HG02759 (cell line): ENCODE data around the gene TBC1D7.

ENCODE experiments used
- ATAC-seq: cut with Tn5 transposase; IDR thresholded peaks from one replicate; pipeline ENCODE4 v1.9.1; 2021; ENCODE audit warnings: mild to moderate bottlenecking, moderate library complexity; ENCODE audit not compliant: unreplicated experiment

The TBC1D7 gene

GRCh38 chr6:13357551-13358075, 29.3 kb upstream of the TBC1D7 start:
- no peak for ATAC-seq

- ATAC-seq = peak; percentile 95
These were observed 27.9 kb upstream of the TBC1D7 start for GRCh38 chr6:13355999-13356785.

DNA sequence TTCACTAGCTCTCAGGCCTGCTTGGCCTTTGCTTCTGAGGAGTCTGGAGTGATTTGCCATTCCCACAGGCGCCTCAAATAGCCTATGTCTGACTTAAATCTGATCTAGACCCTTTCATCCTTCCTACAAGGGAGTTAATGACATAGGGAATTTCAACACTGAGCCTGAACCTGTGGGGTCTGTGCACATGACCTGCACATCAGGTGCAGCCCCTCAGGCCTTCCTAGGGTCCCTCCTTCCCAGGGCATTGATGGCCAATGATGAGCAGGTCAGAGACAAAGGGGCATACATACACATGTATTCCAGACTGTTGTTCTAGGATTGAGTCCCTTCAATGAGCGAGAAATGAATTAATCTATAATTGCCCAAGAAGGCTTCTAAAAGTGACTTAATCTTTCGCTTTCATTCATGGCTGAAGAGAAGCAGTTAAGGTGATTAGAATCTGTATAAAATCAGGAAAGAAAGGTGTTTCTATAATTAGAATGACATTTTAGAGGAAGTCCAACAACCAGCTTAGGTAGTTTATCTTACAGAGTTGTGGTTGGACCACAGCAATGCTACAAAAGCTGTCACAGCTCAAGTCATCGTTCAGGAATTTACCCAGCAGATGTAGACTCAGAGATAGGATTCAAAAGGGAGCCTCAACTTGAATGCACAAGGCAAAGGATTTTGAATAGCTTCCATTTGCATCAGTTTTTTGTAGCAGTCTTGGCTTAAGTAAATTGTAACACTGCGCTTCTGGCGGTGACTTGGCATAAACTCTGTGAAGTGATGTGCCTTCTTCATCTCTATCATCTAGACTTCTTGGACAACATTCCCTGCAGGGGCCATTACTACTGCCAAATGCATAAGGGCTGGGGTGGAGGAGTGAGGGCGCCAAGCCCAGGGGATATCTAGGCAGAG, 27.0 kb upstream of the TBC1D7 start:
- peak; percentile 43 for ATAC-seq

DNA sequence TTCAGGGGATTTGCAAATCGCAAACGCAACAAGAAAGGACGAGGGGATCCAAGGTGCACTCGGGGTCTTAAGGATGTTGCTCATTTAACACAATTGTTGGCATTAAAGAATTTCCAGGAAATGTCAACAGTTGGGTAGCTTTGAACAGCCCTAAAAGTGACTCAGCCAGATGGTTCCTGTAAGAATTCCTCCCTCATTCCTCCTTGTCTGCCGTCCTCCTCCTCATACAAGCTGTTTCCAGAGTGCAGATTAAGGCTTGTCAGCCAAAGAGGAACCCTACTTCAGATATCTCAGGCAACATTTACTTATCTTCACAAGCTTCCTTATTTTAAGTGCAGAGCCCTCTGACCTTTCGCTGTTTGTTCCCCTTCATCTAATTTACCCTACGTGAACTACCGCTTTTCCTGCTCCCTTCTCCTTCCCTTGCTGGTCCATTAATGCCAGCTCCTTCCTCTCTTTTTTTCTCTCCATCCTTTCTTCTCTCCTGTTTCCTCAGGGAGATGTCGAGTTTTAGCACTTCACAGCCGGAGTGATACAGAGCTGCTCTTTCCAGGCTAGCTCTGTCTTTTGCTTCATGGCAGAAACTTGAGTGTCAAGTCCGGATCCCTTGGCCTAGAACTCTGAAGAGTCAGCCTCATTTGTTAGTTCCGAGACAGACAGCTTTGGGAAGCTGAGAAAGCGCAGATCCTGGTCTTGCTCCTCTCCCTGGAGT, 26.1 kb upstream of the TBC1D7 start:
- no peak for ATAC-seq

DNA sequence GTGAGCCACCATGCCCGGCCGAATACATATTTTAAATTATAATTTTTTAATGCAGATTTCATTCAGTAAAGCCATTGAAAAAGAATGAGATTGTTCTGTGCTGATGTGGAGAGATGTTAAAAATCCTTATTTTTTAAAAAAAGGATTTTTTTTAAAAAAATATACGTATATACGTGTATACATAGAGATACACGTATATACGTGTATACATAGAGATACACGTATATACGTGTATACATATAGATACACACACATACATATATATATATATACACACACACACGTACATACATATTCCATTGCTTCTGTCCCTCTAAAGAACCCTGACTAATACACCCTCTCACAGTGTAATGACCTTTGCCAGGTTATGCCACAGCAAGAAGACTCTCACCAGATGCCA, 23.8 kb upstream of the TBC1D7 start:
- no peak for ATAC-seq

DNA sequence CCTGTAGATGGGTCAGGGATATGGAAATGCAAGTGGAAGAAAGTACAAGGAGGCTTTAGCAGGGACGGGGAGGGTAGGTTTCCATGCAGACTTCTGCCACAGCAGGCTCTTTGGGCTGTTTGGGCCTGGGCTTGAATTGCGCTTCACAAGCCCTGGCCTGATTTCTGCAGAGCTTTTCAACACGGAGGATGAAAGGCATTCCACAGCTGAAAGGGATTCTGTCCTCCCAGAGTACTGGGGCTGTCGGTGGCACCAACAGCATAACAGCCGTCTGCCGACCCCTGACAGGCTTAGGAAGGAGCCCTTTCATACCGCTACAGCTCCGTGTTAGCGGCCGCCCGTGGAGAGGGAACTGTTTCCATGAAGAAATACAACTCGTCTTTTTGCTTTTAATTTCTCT, 22.9 kb upstream of the TBC1D7 start:
- ATAC-seq = no peak

- ATAC-seq = no peak
These were observed 21.6 kb upstream of the TBC1D7 start for GRCh38 chr6:13349811-13350506.

- ATAC-seq = no peak
These were observed 20.2 kb upstream of the TBC1D7 start for GRCh38 chr6:13348334-13349113.

DNA sequence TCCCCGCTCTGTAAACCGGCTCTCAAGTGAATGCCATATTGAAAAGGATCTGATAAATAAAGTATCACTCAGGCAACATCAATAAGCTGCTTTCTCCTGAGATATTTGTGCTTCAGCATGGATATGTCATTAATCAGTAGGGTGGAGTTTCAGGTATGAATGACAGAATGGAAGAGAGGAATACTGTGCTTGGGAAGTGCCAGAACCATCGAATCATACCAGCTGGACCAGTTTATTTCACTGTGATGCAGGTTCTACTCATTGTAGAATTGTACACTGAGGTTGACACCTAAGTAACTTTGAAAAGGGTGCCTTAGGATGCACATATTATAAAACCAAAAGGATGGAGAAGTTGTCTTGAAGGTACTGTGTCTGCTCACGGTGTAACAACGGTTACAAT, 17.9 kb upstream of the TBC1D7 start:
- ATAC-seq = no peak

- no peak for ATAC-seq
These were observed 14.2 kb upstream of the TBC1D7 start for GRCh38 chr6:13342414-13343019.

DNA sequence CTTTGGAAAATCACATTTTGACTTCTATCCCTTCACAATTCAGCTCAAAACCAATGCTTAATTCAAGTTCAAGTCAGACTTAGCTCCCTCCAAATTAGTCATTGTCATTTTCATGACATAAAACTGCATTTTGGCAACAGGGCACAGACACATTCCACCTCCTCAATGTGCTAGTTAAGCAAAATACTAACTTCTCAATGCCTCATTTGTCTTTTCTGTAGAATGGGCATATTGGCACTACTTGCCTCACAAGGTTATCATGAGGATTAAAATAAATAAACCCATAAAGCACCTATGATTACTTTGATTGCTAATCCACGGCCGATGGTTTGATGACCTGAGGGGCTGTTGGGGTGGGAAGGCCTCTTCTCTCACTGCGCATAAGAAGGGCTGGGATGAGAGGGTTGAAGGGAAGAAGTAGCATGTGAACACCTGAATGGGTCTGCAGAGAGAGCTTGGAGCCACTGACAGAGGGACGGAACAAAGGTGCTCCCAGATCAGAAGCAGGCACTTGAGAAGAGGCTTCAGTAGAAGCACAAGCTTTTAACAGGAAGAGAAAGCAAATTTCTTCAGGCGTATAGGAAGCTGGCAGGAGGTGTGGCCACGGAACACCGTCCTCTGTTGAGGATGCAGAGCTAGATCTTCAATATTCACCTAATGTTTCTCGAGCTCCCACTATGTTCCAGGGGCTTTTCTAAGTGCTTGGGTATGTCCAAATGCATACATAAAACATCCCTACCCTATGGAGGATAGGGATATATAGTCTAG, 11.7 kb upstream of the TBC1D7 start:
- ATAC-seq = no peak

DNA sequence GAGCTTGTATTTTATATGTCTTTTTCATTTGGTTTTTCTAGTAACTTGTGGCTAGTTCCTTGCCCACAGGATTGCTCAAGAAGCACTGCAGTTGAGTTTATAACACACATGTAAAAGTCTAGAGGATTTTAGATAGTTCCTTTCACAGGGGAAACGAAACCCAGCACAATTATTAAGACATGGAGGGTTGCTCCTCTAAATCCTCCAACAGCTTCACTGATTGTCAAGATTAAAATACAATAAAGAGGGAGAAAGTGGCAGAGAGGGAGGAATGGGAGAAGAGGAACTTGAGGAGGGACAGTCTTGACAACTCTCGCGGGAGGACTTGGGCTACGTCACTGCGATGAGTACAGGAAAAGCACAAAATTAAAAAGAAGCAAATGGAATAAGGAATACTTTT, 9.7 kb upstream of the TBC1D7 start:
- no peak for ATAC-seq

DNA sequence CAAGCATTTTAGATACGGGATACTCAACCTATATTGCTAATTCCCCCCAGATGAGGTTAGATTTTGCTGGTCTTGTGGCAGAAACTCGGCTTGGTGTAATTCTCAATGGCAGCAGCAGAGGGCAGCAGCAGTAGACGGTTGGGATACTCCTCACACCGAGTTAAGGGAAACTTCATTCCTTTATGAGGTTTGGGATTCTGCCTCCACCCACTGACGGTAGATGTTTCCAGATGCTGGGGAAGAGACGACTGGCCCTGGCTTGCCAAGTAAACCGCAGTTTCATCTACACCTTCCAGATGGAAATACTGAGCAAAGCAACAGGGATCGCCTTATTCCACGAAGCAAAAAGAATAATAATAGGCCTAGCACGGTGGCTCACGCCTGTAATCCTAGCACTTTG, 8.2 kb upstream of the TBC1D7 start:
- peak; percentile 45 for ATAC-seq

DNA sequence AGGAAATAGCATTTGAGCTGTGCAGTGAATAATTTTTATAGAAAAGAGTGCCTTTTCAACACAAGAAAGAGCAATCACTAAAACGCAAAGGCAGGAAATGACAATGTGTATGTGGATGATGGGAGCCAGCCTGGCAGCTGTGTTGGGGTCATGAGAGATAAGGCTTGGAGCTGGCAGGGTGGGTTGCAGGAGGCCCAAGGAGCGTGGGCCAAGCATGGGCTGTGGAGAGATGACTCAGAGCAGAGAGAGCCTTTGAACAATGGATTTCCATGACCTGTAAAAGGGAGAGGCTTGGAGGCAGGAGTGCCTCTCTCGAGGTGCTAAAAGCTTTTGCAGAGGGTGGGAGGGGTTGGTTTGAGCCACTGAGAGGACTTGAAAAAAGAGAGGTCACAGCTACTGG, 6.6 kb upstream of the TBC1D7 start:
- ATAC-seq = no peak

DNA sequence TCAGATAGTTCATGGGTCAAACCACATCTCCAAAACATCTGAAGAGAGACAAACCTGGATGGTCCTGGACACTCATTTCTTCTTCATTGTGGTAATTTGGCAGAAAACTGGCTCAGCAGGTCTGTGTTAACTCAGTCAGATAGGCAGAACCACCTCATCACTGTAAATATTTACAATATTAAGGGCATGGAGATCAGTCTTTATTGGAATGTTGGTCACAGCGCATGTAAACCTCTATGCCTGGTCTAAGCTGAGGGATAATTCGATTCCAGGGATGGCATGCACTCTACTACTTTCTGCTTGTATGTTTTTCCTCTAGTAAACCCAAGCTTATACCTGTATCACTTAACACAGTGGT, 4.0 kb upstream of the TBC1D7 start:
- ATAC-seq = no peak

DNA sequence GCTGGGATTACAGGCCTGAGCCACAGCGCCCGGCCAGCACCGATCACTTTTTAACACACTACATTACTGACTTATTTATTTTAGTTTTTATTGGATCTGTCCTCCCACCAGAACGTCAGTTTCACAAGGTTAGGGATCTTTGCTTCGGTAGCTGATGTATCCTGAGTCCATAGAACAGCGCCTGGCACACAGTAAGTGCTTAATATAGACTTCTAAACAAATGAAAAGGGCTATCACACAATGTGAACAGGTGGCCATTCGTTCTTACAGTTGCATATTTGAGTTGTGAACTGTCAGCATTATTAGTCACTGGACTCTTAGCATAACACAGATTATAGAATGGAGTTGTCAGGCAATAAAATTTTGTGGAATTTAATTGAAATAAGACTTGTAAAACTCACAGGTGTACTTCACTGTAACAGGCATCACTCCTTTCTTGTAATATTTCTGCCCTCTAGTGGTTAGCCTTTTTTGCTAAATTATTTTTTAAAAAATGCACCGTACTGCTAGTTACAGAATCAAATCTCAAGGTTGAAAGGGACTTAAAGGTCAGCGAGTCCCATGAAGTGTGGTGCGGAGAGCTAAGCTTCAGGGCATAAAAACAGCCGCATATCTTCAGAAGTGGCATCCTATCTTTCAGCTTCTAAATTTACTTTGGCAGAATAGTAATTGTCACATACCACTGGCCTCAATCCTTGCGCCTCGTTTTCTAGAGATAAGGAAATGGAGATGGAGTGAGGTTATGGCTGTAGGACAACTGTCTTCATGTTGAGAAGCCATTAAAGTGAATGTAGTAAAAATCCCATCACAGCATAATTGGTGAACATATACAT, 3.4 kb upstream of the TBC1D7 start:
- no peak for ATAC-seq

DNA sequence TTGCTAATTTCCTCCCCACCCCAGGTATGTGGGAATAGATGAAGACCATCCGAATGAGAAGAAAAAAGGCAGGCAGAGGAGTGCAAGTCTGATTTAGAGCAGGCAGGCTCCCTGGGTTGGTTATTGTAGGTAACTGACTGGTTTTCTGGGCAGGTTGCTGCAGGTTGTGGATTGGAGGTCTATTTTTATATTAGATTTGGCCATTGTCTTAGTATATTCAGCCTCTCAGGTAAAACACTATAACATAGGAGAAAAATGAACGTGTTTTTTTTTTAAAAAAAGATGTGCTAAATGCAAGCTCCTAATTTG, 492 bp upstream of the TBC1D7 start:
- no peak for ATAC-seq

- no peak for ATAC-seq
These were observed 654 bp downstream of the TBC1D7 start for GRCh38 chr6:13327691-13328075.
